Colonic mucosa (tissue), 4 donors: ENCODE results near the gene THUMPD3. TPM values are rescaled to one million over a fixed set of nuclear protein-coding genes. Genes with fewer than 3 reads are reported as not detected.

Experiments
- DNase-seq: peaks from one replicate; pipeline ENCODE4 v3.0.0-alpha.2; 2020
- H3K27ac ChIP-seq: fragments of 200-600 bp; one replicate; pipeline ENCODE4 v1.8.0; 2021
- H3K27me3 ChIP-seq: fragments of 200-600 bp; one replicate; pipeline ENCODE4 v1.8.0; 2021
- H3K36me3 ChIP-seq: fragments of 200-600 bp; one replicate; pipeline ENCODE4 v1.8.0; 2021
- H3K4me1 ChIP-seq: fragments of 200-600 bp; one replicate; pipeline ENCODE4 v1.8.0; 2021; ENCODE audit warnings: mild to moderate bottlenecking
- H3K4me3 ChIP-seq: fragments of 200-600 bp; one replicate; pipeline ENCODE4 v1.8.0; 2021
- H3K9ac ChIP-seq, 2 donors: one replicate each; pipeline ENCODE4 v1.7.0; 2013; ENCODE audit warnings: control low read depth in 2 of 2, low read depth in 2 of 2, low read length in 2 of 2
- H3K9me3 ChIP-seq: fragments of 200-600 bp; one replicate; pipeline ENCODE4 v1.8.0; 2021
- intact Hi-C: fragments of 100-400 bp; cut with DNase I; formaldehyde crosslinking; loops from one replicate; pipeline ENCODE4 v1.14.1; 2022
- total RNA-seq, 2 donors: library from RNA; stranded (reverse); fragmentation: NEBNext Ultra II Directional in 1 of 2; extraction: Animal tissue kit (Norgen Biotek cat#: 25700) in 1 of 2; gene quantifications; one replicate each; pipeline ENCODE4 v1.2.1, GENCODE V29; 2021
- TF ChIP-seq, protein P1 (sequence below): fragments of 200-600 bp; IDR thresholded peaks from one replicate; pipeline ENCODE4 v1.8.0; 2022; ENCODE audit warnings: antibody characterized with exemption, mild to moderate bottlenecking
- donor health status: healthy.
- donor health status: DM: no; HTN: no; CAD: no.
- donor health status: DM: no; HTN: no; CAD: no.

THUMPD3 gene
- total RNA-seq, 2 donors from 2014 or later = 40.1 to 46.0 TPM

- intact Hi-C loops = no loop called here
- DNase-seq = no peak
- H3K9me3 ChIP-seq = no peaks in the 10 kb centered on the region
- TF ChIP-seq, protein P1, sequence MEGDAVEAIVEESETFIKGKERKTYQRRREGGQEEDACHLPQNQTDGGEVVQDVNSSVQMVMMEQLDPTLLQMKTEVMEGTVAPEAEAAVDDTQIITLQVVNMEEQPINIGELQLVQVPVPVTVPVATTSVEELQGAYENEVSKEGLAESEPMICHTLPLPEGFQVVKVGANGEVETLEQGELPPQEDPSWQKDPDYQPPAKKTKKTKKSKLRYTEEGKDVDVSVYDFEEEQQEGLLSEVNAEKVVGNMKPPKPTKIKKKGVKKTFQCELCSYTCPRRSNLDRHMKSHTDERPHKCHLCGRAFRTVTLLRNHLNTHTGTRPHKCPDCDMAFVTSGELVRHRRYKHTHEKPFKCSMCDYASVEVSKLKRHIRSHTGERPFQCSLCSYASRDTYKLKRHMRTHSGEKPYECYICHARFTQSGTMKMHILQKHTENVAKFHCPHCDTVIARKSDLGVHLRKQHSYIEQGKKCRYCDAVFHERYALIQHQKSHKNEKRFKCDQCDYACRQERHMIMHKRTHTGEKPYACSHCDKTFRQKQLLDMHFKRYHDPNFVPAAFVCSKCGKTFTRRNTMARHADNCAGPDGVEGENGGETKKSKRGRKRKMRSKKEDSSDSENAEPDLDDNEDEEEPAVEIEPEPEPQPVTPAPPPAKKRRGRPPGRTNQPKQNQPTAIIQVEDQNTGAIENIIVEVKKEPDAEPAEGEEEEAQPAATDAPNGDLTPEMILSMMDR = no peak
- no peak overlapping the region for H3K27ac ChIP-seq
- H3K4me1 ChIP-seq = no peaks in the 10 kb centered on the region
- no peak overlapping the region for H3K9ac ChIP-seq
- no peak overlapping the region for H3K4me3 ChIP-seq
- peaks cover 9% of the 10 kb centered on the region for H3K36me3 ChIP-seq
- no peaks in the 10 kb centered on the region for H3K27me3 ChIP-seq
Measured at GRCh38 chr3:9380014-9380413, 17.2 kb downstream of the THUMPD3 start.

GRCh38 chr3:9384141-9384828 is 21.4 kb downstream of the THUMPD3 start:
- no peak overlapping the region for H3K27ac ChIP-seq
- H3K9me3 ChIP-seq = no peaks in the 10 kb centered on the region
- DNase-seq = no peak
- no peaks in the 10 kb centered on the region for H3K4me1 ChIP-seq
- H3K4me3 ChIP-seq = no peak overlapping the region
- H3K36me3 ChIP-seq = peaks cover 30% of the 10 kb centered on the region
- intact Hi-C loops = no loop called here
- TF ChIP-seq, protein P1 = no peak
- no peak overlapping the region for H3K9ac ChIP-seq
- H3K27me3 ChIP-seq = no peaks in the 10 kb centered on the region

DNA sequence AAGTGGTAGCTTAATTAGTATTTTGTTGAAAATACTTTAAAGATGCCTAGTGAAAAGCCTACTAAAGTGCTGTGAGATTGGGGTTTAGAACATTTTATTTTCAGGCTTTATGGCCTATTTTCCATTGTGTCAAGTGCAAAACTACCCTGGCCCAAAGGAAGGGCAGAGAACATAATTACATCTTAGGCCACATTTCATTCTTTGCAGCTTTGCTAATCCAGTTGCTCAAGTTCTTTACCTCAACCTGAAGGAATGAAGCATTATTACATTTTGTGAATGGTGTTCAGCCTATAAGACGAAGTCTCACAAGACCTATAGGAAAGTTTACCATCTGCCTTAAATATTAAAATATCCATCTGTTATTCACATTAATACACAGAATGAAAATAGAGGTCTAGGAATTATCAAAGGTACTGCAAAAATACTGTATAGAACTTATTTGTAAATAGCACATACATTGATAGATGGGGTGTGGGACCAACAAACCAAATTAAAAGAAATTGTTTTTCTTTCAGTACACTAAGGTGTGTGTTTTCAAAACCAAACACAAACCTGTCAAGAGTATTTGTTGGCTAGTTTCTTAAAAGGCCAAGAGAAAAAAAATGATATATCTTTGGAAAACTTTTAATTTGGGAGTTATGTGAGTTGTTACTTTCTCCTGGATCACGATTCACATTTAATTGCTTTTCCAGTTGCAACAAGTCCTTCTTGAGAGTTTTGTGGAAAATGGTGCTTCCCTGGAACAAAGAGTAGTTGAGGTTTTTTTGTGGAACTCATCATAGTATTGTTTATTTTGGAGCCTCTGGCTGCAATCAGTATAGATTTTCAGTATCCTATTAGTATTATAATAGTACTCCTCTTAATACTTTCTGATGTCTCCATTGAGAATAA is 22.6 kb downstream of the THUMPD3 start:
- H3K4me1 ChIP-seq = no peaks in the 10 kb centered on the region
- no peak overlapping the region for H3K27ac ChIP-seq
- H3K27me3 ChIP-seq = no peaks in the 10 kb centered on the region
- peaks cover 38% of the 10 kb centered on the region for H3K36me3 ChIP-seq
- intact Hi-C loops = loop anchor here (5.0 kb wide), 1 partner anchor 57 kb away; no protein-coding TSS in a partner anchor
- no peaks in the 10 kb centered on the region for H3K9me3 ChIP-seq
- H3K4me3 ChIP-seq = no peak overlapping the region
- DNase-seq = no peak
- TF ChIP-seq, protein P1 = no peak
- H3K9ac ChIP-seq = no peak overlapping the region

DNA sequence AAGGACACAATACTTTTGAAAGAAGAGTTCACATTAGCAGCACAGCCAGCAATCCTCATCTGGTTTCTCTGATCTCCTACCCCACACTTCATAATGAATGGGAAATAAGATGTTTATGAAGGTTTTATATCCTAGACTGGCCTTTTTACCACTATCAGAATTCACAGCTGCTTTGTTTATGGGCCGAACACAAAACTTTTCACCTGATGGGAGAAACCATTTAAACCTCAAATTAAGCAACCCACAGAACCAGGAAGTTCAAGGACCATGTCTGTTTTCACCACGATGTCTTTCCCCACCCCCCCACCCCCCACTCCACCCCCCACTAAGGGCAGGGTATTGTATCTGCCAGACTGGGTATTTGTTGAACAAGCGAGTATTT is 23.2 kb downstream of the THUMPD3 start:
- H3K27ac ChIP-seq = no peak overlapping the region
- H3K9ac ChIP-seq = no peak overlapping the region
- H3K27me3 ChIP-seq = no peaks in the 10 kb centered on the region
- no peaks in the 10 kb centered on the region for H3K4me1 ChIP-seq
- intact Hi-C loops = loop anchor here (5.0 kb wide), 1 partner anchor 56 kb away; no protein-coding TSS in a partner anchor
- H3K9me3 ChIP-seq = no peaks in the 10 kb centered on the region
- no peak overlapping the region for H3K4me3 ChIP-seq
- DNase-seq = no peak
- TF ChIP-seq, protein P1 = no peak
- H3K36me3 ChIP-seq = peaks cover 45% of the 10 kb centered on the region

DNA sequence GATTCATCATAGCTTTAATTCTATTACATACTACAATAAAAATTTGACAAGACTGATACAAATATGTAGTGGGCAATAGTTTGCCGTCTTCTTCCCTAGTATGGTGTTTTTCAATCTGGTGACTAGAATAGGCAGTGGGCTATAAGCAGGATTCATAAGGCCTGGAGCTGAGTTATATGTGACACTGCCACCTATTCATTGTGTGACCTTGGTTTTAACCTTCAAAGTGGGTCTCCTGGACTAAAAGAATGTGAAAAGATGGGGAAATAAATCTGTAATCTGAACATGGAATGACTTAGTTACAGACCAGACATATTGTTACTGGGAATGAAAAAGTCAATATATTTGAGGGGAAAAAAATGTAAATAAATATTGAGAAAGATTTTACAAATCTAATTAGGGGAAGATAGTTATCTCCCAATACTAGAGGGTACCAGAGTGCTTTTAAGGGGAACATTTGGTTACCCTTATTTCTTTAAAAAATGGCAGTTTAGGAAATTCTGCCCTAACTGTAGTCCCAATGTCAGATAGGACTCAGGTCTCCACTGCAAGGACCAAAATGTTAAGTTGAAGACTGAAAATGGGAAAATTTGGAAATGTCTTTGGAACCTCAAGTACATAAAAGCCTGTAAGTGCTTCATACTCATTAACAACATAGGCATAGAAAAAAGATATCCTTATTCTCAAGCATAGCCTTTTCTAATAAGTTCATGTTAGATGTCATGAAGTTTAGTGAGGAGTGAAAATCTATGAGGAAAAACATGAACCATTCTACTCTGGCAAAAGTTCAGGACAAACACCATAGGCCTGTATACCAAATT is 23.9 kb downstream of the THUMPD3 start:
- H3K36me3 ChIP-seq = peaks cover 45% of the 10 kb centered on the region
- H3K4me1 ChIP-seq = no peaks in the 10 kb centered on the region
- intact Hi-C loops = loop anchor here (5.0 kb wide), 1 partner anchor 56 kb away; no protein-coding TSS in a partner anchor
- H3K4me3 ChIP-seq = no peak overlapping the region
- no peak overlapping the region for H3K9ac ChIP-seq
- TF ChIP-seq, protein P1 = no peak
- H3K27ac ChIP-seq = no peak overlapping the region
- H3K27me3 ChIP-seq = no peaks in the 10 kb centered on the region
- DNase-seq = no peak
- H3K9me3 ChIP-seq = no peaks in the 10 kb centered on the region
